A549 (cell line): ENCODE results near the gene EFHC1. TPM values are rescaled to one million over a fixed set of nuclear protein-coding genes. Genes with fewer than 3 reads are reported as not detected.

ENCODE experiments used
- ATAC-seq, 2 experiments: fragments of 200-7000 bp in 1 of 2; fragments of >200 bp in 1 of 2; cut with Nextera tagmentation in 1 of 2; cut with Tn5 transposase in 1 of 2; 3 replicates each; pipeline versions ENCODE4 v1.8.0 to v1.9.1; 2018 to 2020; ENCODE audit warnings: mild to moderate bottlenecking in 1 of 2, moderate library complexity in 1 of 2
- CTCF ChIA-PET: fragments of 300-600 bp; sonication (Branson Sonifier 250); formaldehyde crosslinking; extraction: SDS; loops from one replicate; lab custom pipeline; 2021; ENCODE audit warnings: antibody characterized with exemption, inconsistent platforms; lab: Yijun Ruan, JAX
- POLR2A ChIA-PET: fragments of 350-600 bp; formaldehyde crosslinking; extraction: SDS; loops from one replicate; lab custom pipeline; 2021; ENCODE audit warnings: antibody characterized with exemption, inconsistent platforms; lab: Yijun Ruan, JAX
- DNase-seq, 2 experiments: peaks; one replicate each; pipeline versions ENCODE4 v3.0.0 to v3.0.0-alpha.2; 2011 to 2016; ENCODE audit warnings: low read depth in 1 of 2, low spot score in 1 of 2
- FAIRE-seq: peaks from 2 replicates; lab custom pipeline; 2011; peaks lifted over from hg19 to GRCh38; lab: Jason Lieb, UNC
- H3K27ac ChIP-seq, 2 experiments: fragments of >200 bp; sonication (Bioruptor Twin); formaldehyde crosslinking; 3 replicates each; pipeline ENCODE4 v1.5.1; 2016 to 2017
- H3K4me1 ChIP-seq: fragments of >200 bp; sonication (Bioruptor Twin); formaldehyde crosslinking; 3 replicates; pipeline ENCODE4 v1.6.1; 2016
- H3K4me2 ChIP-seq: fragments of >200 bp; sonication (Bioruptor Twin); formaldehyde crosslinking; 3 replicates; pipeline ENCODE4 v1.6.1; 2016
- H3K4me3 ChIP-seq: fragments of >200 bp; sonication (Bioruptor Twin); formaldehyde crosslinking; 3 replicates; pipeline ENCODE4 v1.5.1; 2016
- H3K9me3 ChIP-seq: fragments of >200 bp; sonication (Bioruptor Twin); formaldehyde crosslinking; 3 replicates; pipeline ENCODE4 v1.6.1; 2016
- BCL3 ChIP-seq: fragments of >200 bp; sonication (Bioruptor Twin); formaldehyde crosslinking; IDR thresholded peaks from 3 replicates; pipeline ENCODE4 v1.6.1; 2016
- CBX2 ChIP-seq: fragments of 200-600 bp; sonication (generic); IDR thresholded peaks from 2 replicates; pipeline ENCODE4 v1.6.1; 2016; ENCODE audit warnings: low read depth, mild to moderate bottlenecking, borderline replicate concordance
- CBX8 ChIP-seq: fragments of 200-600 bp; sonication (generic); IDR thresholded peaks from 2 replicates; pipeline ENCODE4 v1.6.1; 2016
- CHD2 ChIP-seq: fragments of 150-350 bp; IDR thresholded peaks from 2 replicates; pipeline ENCODE4 v1.6.1; 2014; ENCODE audit warnings: low read length; ENCODE audit not compliant: partially characterized antibody
- CTCF ChIP-seq: fragments of >200 bp; sonication (Bioruptor Twin); formaldehyde crosslinking; IDR thresholded peaks from 3 replicates; pipeline ENCODE4 v1.5.1; 2016
- ESRRA ChIP-seq: fragments of 150-350 bp; IDR thresholded peaks from 2 replicates; pipeline ENCODE4 v1.6.1; 2014; ENCODE audit warnings: mild to moderate bottlenecking, low read length, borderline replicate concordance
- HEYL ChIP-seq: fragments of 250-450 bp; sonication (Bioruptor Pico); IDR thresholded peaks from 2 replicates; pipeline ENCODE4 v1.8.0; 2021; ENCODE audit warnings: mild to moderate bottlenecking, moderate library complexity
- HOXA7 ChIP-seq: fragments of 250-450 bp; sonication (Bioruptor Pico); IDR thresholded peaks from 2 replicates; pipeline ENCODE4 v1.5.0; 2020; ENCODE audit warnings: mild to moderate bottlenecking, moderate library complexity
- KDM1A ChIP-seq: fragments of 200-600 bp; sonication (generic); IDR thresholded peaks from 2 replicates; pipeline ENCODE4 v1.6.1; 2016; ENCODE audit warnings: low read depth, mild to moderate bottlenecking
- MAX ChIP-seq: IDR thresholded peaks from 2 replicates; pipeline ENCODE4 v1.6.1; 2012
- MAZ ChIP-seq: fragments of 150-350 bp; IDR thresholded peaks from 2 replicates; pipeline ENCODE4 v1.6.1; 2014; ENCODE audit warnings: antibody characterized with exemption, low read depth, low read length, borderline replicate concordance
- RARB ChIP-seq: fragments of 250-450 bp; sonication (Bioruptor Pico); IDR thresholded peaks from 2 replicates; pipeline ENCODE4 v1.8.0; 2021; ENCODE audit warnings: mild to moderate bottlenecking, moderate library complexity
- RFX5 ChIP-seq: fragments of 450-650 bp; IDR thresholded peaks from 2 replicates; pipeline ENCODE4 v1.7.1; 2014; ENCODE audit warnings: antibody characterized with exemption, mild to moderate bottlenecking, moderate library complexity
- RNF2 ChIP-seq: fragments of 200-600 bp; sonication (generic); IDR thresholded peaks from 2 replicates; pipeline ENCODE4 v1.6.1; 2016; ENCODE audit warnings: low read depth, mild to moderate bottlenecking, antibody characterized with exemption, moderate library complexity, borderline replicate concordance
- SMC3 ChIP-seq: fragments of >200 bp; sonication (Bioruptor Twin); formaldehyde crosslinking; IDR thresholded peaks from 3 replicates; pipeline ENCODE4 v1.6.1; 2018; ENCODE audit warnings: inconsistent platforms
- WGBS: methylation state at CpG from one replicate; pipeline ENCODE4 v1.1.6; 2017; ENCODE audit errors: missing lambda C conversion rate; 5-methylcytosine and 5-hydroxymethylcytosine counted together
- polyA plus RNA-seq, 4 experiments: library from polyadenylated mRNA; depleted of rRNA in 3 of 4; stranded (reverse); fragments of >200 nt; fragmentation: RNase III in 1 of 4; extraction: RNeasy Plus Mini Kit Qiagen cat#74134 plus additional on column Dnase treatment in 1 of 4; gene quantifications; 2 replicates in 3 of 4; 3 replicates in 1 of 4; pipeline ENCODE4 v1.2.3, GENCODE V29; 2011 to 2017
- TF ChIP-seq, protein P1 (sequence below): IDR thresholded peaks from 2 replicates; pipeline ENCODE4 v1.6.1; 2012

Gene EFHC1
- polyA plus RNA-seq, 2 of the 4 experiments (the other 2 are of a cell fraction), result 14.0 to 46.7 TPM

DNA sequence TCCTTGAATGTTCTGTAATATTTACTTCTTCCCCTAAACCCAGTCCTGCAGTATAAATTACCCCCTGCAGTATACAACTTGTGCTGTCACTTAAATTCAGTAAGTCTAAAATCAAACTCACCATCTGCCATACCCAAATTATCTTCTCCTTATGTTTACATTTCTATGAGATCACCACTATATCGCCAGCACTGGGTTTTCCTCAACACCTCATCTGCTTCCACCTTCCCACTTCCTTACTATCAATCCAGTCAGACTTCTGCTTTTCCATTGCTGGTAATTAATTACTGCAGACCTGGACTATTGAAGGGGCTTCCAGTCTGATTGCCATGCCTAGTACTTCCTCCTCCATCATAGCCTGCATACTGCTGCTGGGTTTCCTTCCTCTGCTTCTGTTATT is 15.2 kb downstream of the EFHC1 start:
- DNase-seq, result no peak
- ChIA-PET POLR2A (no interaction called here), CTCF (no interaction called here)
- Histone ChIP-seq H3K4me3 (no peak overlapping the region), H3K9me3 (no peaks in the 10 kb centered on the region), H3K27ac (no peak overlapping the region), H3K4me1 (no peaks in the 10 kb centered on the region), H3K4me2 (no peak overlapping the region)
- no peak for FAIRE-seq
- no peak for ATAC-seq
- WGBS, result 59% methylated on average over 1 of the region's 1 CpG
- TF ChIP-seq BCL3, result no peak
- no peak for TF ChIP-seq CTCF
- no peak for TF ChIP-seq CHD2
- TF ChIP-seq RFX5, result no peak
- no peak for TF ChIP-seq KDM1A
- TF ChIP-seq RNF2, result no peak
- no peak for TF ChIP-seq MAX
- TF ChIP-seq, all 56 proteins: peak for 0

GRCh38 chr6:52438926-52439325 is 18.8 kb downstream of the EFHC1 start:
- FAIRE-seq, result no peak
- CTCF ChIA-PET, result interaction anchor here (0.6 kb wide), 1 partner anchor 144 kb away, joined by 3 read pairs; no protein-coding TSS in a partner anchor

GRCh38 chr6:52454556-52454955 is 34.4 kb downstream of the EFHC1 start:
- DNase-seq (no peak), ATAC-seq (no peak)
- CTCF ChIA-PET, result interaction anchor here (1.0 to 1.9 kb wide), 2 partner anchors 27 to 37 kb away, joined by 4 read pairs; no protein-coding TSS in a partner anchor

More at GRCh38 chr6:52438926-52439325, 18.8 kb downstream of the EFHC1 start:
- POLR2A ChIA-PET, result no interaction called here
- 84% methylated on average over 2 of the region's 2 CpGs for WGBS
- DNase-seq (no peak), ATAC-seq (no peak)
- Histone ChIP-seq H3K9me3 (no peaks in the 10 kb centered on the region), H3K27ac (no peak overlapping the region), H3K4me1 (no peaks in the 10 kb centered on the region)
- TF ChIP-seq HOXA7 (no peak), RFX5 (no peak), MAZ (no peak), CHD2 (no peak), CBX2 (no peak), CBX8 (no peak), RARB (CRISPR knock-in tag) (no peak), SMC3 (no peak), KDM1A (no peak), BCL3 (no peak)
- TF ChIP-seq, all 56 proteins: peak for 0
- H3K4me3 ChIP-seq, result no peak overlapping the region
- H3K4me2 ChIP-seq, result no peak overlapping the region

More at GRCh38 chr6:52454556-52454955, 34.4 kb downstream of the EFHC1 start:
- 0 out of 3 replicates have a peak, but pooled peaks cover 5% of the 10 kb centered on the region for H3K4me1 ChIP-seq
- H3K9me3 ChIP-seq, result no peaks in the 10 kb centered on the region
- H3K27ac ChIP-seq, result no peak overlapping the region
- H3K4me3 ChIP-seq, result no peak overlapping the region
- POLR2A ChIA-PET, result no interaction called here
- FAIRE-seq, result no peak
- H3K4me2 ChIP-seq, result no peak overlapping the region
- WGBS, result 82% methylated on average over 2 of the region's 2 CpGs
- TF ChIP-seq, protein P1, sequence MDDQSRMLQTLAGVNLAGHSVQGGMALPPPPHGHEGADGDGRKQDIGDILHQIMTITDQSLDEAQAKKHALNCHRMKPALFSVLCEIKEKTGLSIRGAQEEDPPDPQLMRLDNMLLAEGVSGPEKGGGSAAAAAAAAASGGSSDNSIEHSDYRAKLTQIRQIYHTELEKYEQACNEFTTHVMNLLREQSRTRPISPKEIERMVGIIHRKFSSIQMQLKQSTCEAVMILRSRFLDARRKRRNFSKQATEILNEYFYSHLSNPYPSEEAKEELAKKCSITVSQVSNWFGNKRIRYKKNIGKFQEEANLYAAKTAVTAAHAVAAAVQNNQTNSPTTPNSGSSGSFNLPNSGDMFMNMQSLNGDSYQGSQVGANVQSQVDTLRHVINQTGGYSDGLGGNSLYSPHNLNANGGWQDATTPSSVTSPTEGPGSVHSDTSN, result no peak
- TF ChIP-seq HEYL (CRISPR knock-in tag), result no peak
- no peak for TF ChIP-seq CTCF
- TF ChIP-seq KDM1A, result no peak
- TF ChIP-seq ESRRA, result no peak
- TF ChIP-seq RFX5, result no peak
- TF ChIP-seq MAZ, result no peak
- TF ChIP-seq, all 56 proteins: peak for 0
